Measurements from ENCODE around the gene SREBF1. TPM values are rescaled to one million over a fixed set of nuclear protein-coding genes. Genes with fewer than 3 reads are reported as not detected.

SREBF1 gene
- polyA plus RNA-seq, 1 of the 3 experiments (the other 2 are of a cell fraction), result 20.4 TPM

DNA sequence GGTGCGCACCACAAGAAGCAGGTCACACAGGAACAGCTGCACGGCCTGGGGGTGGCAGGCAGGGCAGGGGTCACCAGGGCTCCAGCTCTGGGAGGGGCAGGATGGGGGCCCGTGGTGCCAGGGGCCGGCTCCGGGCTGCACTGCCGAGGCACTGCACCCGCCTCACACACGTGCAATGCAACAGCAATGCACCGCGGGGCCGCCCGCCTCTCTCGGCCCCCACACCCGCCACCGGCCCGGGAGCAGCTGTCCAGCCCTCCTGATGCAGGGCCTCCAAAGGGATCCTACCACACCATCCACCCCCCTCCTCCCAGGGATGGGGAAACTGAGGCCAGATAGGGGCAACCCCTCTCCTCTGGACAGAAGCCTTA, 23.1 kb downstream of the SREBF1 start:
- Histone ChIP-seq H3K4me2 (no peak overlapping the region), H3K9me3 (no peaks in the 10 kb centered on the region), H3K4me3 (ENCODE audit: low read depth in 2 of 2, low read length in 1 of 2) (no peak overlapping the region), H3K9me2 (no peaks in the 10 kb centered on the region), H3K79me2 (ENCODE audit: insufficient read depth) (no peaks in the 10 kb centered on the region), H3K36me3 (replicated peaks in 1 of 2; ENCODE audit: control insufficient read depth in 1 of 2, insufficient read depth in 2 of 2, low read length in 1 of 2) (peaks cover 2 to 69% of the 10 kb centered on the region in 2 experiments), H3F3A (replicated peaks; ENCODE audit: insufficient read depth) (peaks cover 11% of the 10 kb centered on the region), H3K4me1 (ENCODE audit: control insufficient read depth in 1 of 2, insufficient read depth in 2 of 2, low read depth in 1 of 2, low read length in 1 of 2) (peaks cover 0 to 60% of the 10 kb centered on the region in 2 experiments; a peak in 3 of 4 replicates), H3K9ac (no peak overlapping the region), H3K27me3 (ENCODE audit: insufficient read depth) (no peaks in the 10 kb centered on the region), H2AFZ (ENCODE audit: low read depth) (no peak overlapping the region), H3K27ac (ENCODE audit: low read depth in 2 of 2, low read length in 1 of 2) (no peak overlapping the region; a peak in 1 of 4 replicates), H4K20me1 (ENCODE audit: insufficient read depth) (no peaks in the 10 kb centered on the region)
- CTCF ChIA-PET, result interaction anchor here (0.8 to 5.3 kb wide), 21 partner anchors 8 to 222 kb away, joined by 3 to 72 read pairs (median 14); partner anchors contain the start of gene SREBF1
- no peak for TF ChIP-seq SMC3 (IDR thresholded peaks at IDR 0.05; ENCODE audit: low read depth, low read length)
- no peak for TF ChIP-seq RCOR1 (IDR thresholded peaks at IDR 0.05; ENCODE audit: low read length)
- TF ChIP-seq POLR2AphosphoS5 (IDR thresholded peaks at IDR 0.05; ENCODE audit: low read depth, low read length), result no peak
- DNase-seq, result no peak
- WGBS (ENCODE audit: low lambda C conversion rate), result 100% methylated on average over 2 of the region's 16 CpGs
- POLR2A ChIA-PET, result interaction anchor here (1.0 to 2.0 kb wide), 5 partner anchors 9 to 48 kb away, joined by 3 to 5 read pairs (median 4); no protein-coding TSS in a partner anchor

DNA sequence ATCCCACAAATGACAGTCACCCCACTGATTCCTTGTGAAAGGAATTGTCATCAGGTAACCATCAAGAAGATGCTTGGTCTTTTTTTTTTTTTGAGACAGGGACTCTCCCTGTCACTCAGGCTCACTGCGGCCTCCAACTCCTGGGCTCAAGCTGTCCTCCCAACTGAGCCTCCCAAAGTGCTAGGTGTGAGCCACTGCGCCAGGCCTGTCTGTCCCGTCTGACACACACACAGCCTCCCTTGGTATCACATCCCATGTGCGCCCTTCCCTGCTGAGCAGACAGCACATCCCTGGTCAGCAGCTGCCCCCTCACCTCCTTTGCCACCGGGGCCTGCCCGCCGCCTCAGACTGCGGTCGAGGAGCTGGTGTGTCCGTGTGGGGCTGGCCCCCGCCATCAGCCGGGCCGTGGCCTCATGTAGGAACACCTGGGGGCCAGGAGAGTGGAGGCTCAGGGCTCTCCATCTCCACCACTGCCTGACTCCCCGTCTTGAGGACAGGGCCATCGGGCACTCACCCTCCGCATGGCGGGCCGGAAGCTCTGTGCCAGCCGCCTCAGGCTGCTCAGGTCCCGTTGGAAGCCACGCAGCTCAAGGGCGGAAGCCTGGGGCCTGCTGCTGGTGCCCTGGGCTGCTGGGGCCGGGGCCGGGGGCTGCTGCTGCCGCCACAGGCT, 23.6 kb downstream of the SREBF1 start:
- Histone ChIP-seq H3K9me3 (no peaks in the 10 kb centered on the region), H3K36me3 (replicated peaks in 1 of 2; ENCODE audit: control insufficient read depth in 1 of 2, insufficient read depth in 2 of 2, low read length in 1 of 2) (peaks cover 2 to 65% of the 10 kb centered on the region in 2 experiments), H3K4me1 (ENCODE audit: control insufficient read depth in 1 of 2, insufficient read depth in 2 of 2, low read depth in 1 of 2, low read length in 1 of 2) (peaks cover 0 to 55% of the 10 kb centered on the region in 2 experiments; a peak in 3 of 4 replicates), H3K9me2 (no peaks in the 10 kb centered on the region), H3K79me2 (ENCODE audit: insufficient read depth) (no peaks in the 10 kb centered on the region), H3K9ac (no peak overlapping the region), H3K27ac (ENCODE audit: low read depth in 2 of 2, low read length in 1 of 2) (peak overlapping the region in 1 of 2 experiments; percentile 25; a peak in 1 of 4 replicates), H3K27me3 (ENCODE audit: insufficient read depth) (no peaks in the 10 kb centered on the region), H4K20me1 (ENCODE audit: insufficient read depth) (no peaks in the 10 kb centered on the region), H3F3A (replicated peaks; ENCODE audit: insufficient read depth) (peaks cover 8% of the 10 kb centered on the region), H2AFZ (ENCODE audit: low read depth) (no peak overlapping the region), H3K4me3 (ENCODE audit: low read depth in 2 of 2, low read length in 1 of 2) (no peak overlapping the region), H3K4me2 (no peak overlapping the region)
- WGBS (ENCODE audit: low lambda C conversion rate), result 92% methylated on average over 15 of the region's 25 CpGs
- CTCF ChIA-PET, result interaction anchor here (0.8 to 5.3 kb wide), 33 partner anchors 9 to 223 kb away, joined by 3 to 72 read pairs (median 7); partner anchors contain the start of gene SREBF1
- no peak for DNase-seq
- POLR2A ChIA-PET, result interaction anchor here (1.0 to 2.0 kb wide), 5 partner anchors 9 to 48 kb away, joined by 3 to 8 read pairs (median 4); partner anchors contain the start of gene SREBF1
- no peak for TF ChIP-seq POLR2AphosphoS5 (IDR thresholded peaks at IDR 0.05; ENCODE audit: low read depth, low read length)
- TF ChIP-seq, protein P1, sequence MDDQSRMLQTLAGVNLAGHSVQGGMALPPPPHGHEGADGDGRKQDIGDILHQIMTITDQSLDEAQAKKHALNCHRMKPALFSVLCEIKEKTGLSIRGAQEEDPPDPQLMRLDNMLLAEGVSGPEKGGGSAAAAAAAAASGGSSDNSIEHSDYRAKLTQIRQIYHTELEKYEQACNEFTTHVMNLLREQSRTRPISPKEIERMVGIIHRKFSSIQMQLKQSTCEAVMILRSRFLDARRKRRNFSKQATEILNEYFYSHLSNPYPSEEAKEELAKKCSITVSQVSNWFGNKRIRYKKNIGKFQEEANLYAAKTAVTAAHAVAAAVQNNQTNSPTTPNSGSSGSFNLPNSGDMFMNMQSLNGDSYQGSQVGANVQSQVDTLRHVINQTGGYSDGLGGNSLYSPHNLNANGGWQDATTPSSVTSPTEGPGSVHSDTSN (IDR thresholded peaks at IDR 0.05), result no peak
- TF ChIP-seq CHD2 (IDR thresholded peaks at IDR 0.05; ENCODE audit: low read length, partially characterized antibody), result no peak
- TF ChIP-seq SIN3A (IDR thresholded peaks at IDR 0.05; ENCODE audit: borderline replicate concordance, low read depth, low read length), result no peak
- no peak for TF ChIP-seq RFX5 (IDR thresholded peaks at IDR 0.05; ENCODE audit: low read length)
- no peak for TF ChIP-seq ELF1 (IDR thresholded peaks at IDR 0.05)
- no peak for TF ChIP-seq FOXJ3 (CRISPR knock-in tag; IDR thresholded peaks at IDR 0.05)
- no peak for TF ChIP-seq SMC3 (IDR thresholded peaks at IDR 0.05; ENCODE audit: low read depth, low read length)
- TF ChIP-seq, protein P2, sequence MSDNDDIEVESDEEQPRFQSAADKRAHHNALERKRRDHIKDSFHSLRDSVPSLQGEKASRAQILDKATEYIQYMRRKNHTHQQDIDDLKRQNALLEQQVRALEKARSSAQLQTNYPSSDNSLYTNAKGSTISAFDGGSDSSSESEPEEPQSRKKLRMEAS (IDR thresholded peaks at IDR 0.05; ENCODE audit: low read depth), result no peak
- TF ChIP-seq TCF12 (IDR thresholded peaks at IDR 0.05), result no peak
- TF ChIP-seq YY1 (IDR thresholded peaks at IDR 0.05; ENCODE audit: low read depth), result no peak
- TF ChIP-seq, protein P3, sequence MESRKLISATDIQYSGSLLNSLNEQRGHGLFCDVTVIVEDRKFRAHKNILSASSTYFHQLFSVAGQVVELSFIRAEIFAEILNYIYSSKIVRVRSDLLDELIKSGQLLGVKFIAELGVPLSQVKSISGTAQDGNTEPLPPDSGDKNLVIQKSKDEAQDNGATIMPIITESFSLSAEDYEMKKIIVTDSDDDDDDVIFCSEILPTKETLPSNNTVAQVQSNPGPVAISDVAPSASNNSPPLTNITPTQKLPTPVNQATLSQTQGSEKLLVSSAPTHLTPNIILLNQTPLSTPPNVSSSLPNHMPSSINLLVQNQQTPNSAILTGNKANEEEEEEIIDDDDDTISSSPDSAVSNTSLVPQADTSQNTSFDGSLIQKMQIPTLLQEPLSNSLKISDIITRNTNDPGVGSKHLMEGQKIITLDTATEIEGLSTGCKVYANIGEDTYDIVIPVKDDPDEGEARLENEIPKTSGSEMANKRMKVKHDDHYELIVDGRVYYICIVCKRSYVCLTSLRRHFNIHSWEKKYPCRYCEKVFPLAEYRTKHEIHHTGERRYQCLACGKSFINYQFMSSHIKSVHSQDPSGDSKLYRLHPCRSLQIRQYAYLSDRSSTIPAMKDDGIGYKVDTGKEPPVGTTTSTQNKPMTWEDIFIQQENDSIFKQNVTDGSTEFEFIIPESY (IDR thresholded peaks at IDR 0.05; ENCODE audit: borderline replicate concordance, low read depth), result no peak
- TF ChIP-seq FOSL2 (IDR thresholded peaks at IDR 0.05; ENCODE audit: borderline replicate concordance, low read depth), result no peak
- TF ChIP-seq FOXM1 (IDR thresholded peaks at IDR 0.05; ENCODE audit: low read depth), result no peak
- TF ChIP-seq, protein P4, sequence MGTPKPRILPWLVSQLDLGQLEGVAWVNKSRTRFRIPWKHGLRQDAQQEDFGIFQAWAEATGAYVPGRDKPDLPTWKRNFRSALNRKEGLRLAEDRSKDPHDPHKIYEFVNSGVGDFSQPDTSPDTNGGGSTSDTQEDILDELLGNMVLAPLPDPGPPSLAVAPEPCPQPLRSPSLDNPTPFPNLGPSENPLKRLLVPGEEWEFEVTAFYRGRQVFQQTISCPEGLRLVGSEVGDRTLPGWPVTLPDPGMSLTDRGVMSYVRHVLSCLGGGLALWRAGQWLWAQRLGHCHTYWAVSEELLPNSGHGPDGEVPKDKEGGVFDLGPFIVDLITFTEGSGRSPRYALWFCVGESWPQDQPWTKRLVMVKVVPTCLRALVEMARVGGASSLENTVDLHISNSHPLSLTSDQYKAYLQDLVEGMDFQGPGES (IDR thresholded peaks at IDR 0.05; ENCODE audit: low read depth, low read length), result no peak
- TF ChIP-seq MXI1 (IDR thresholded peaks at IDR 0.05; ENCODE audit: low read depth, low read length), result no peak
- TF ChIP-seq, protein P5, sequence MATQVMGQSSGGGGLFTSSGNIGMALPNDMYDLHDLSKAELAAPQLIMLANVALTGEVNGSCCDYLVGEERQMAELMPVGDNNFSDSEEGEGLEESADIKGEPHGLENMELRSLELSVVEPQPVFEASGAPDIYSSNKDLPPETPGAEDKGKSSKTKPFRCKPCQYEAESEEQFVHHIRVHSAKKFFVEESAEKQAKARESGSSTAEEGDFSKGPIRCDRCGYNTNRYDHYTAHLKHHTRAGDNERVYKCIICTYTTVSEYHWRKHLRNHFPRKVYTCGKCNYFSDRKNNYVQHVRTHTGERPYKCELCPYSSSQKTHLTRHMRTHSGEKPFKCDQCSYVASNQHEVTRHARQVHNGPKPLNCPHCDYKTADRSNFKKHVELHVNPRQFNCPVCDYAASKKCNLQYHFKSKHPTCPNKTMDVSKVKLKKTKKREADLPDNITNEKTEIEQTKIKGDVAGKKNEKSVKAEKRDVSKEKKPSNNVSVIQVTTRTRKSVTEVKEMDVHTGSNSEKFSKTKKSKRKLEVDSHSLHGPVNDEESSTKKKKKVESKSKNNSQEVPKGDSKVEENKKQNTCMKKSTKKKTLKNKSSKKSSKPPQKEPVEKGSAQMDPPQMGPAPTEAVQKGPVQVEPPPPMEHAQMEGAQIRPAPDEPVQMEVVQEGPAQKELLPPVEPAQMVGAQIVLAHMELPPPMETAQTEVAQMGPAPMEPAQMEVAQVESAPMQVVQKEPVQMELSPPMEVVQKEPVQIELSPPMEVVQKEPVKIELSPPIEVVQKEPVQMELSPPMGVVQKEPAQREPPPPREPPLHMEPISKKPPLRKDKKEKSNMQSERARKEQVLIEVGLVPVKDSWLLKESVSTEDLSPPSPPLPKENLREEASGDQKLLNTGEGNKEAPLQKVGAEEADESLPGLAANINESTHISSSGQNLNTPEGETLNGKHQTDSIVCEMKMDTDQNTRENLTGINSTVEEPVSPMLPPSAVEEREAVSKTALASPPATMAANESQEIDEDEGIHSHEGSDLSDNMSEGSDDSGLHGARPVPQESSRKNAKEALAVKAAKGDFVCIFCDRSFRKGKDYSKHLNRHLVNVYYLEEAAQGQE (IDR thresholded peaks at IDR 0.05; ENCODE audit: low read depth, low read length), result no peak
- no peak for TF ChIP-seq NFIC (IDR thresholded peaks at IDR 0.05; ENCODE audit: borderline replicate concordance)
